ENCODE results near the gene RAE1. TPM values are rescaled to one million over a fixed set of nuclear protein-coding genes. Genes with fewer than 3 reads are reported as not detected.

The RAE1 gene
- total and polyA plus RNA-seq, 9 donors = 13.9 to 46.1 (median 20.4) TPM

DNA sequence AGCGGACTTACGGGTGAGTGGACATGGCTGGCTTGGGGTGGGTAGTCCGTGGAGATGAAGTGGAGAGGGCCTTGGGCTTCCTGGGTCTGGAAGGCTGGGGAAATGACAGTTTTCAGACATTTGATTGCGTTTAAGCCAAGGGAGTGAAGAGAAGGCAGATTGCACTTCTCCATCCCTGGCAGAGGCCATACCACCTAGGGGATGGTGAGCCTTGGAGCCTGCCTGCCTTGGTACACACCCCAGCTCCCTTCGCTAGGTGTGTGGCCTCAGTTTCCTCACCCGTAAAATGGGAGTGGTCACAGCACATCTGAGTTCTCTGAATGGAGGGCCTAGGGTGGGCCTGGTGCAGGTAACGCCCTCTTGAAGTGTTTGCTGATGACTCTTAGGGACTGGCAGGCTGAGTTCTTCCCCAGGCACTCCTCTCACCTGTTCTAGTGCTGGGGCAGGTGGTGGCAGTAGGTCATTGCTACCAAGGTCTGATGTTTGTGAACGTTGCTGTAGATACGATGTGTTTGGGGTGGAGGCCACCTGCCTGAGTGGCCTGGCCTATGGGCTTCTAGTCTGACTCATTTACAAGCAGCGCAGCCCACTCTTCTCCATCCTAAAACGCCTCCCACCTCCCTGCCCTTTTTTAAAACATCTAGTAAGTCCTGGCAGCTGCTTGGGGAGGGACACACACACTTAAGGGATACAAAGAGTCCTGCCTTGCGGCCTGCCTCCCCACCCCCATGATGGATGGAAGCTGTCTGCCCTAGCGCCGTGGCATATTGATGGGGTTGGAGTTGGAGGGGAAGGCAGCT is 42.5 kb downstream of the RAE1 start:
- Histone ChIP-seq H3K27ac (peak overlapping the region in 1 of 2 donors; percentile 37), H3K27me3 (no peaks in the 10 kb centered on the region)

DNA sequence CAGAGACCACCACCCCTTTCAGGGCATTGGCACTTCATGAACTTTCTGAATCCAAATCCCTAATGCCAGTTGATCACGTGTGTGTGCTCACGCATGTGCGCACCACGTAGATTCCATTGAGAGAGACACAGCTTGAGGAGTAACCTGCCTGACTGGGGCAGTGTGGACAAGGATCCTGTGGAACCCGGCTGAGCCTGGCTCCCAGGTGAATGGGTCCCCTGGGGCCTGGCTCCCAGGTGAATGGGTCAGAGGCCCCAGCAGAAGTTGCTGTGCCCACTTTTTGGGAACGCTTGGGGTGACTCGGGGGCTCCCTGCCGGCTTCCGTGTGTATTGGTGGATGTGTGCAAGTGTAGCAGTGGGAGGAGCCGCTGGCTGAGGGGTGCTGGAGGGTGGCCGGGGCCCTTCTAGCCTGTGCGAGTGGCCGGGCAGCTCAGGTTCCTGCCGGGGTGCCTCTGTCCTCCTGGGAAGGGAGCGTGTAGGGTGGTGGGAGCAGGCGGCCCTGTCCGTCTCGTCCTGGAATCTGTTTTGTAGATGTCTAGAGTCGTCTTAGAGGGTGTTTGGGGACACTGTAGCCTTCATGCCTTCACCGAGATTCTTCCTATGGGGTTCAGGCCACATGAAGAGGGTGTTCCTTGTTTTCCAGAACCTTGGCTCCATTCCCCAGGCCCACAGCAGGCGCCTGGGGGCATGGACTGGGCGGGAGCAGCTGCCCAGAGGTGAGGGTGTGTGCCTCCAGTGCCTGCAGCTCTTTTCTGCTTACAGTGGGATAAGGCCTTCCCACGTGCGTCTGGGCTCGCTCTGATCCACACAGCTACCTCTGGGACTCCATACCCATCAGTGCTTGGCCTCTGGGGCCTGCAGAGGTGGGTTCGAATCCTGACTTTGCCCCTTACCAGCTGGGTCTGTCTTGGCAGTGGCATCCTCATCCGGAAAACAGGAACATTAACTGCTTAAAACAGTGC is 43.3 kb downstream of the RAE1 start:
- H3K36me3 ChIP-seq = no peaks in the 10 kb centered on the region
- peak overlapping the region; percentile 7 to 70 for H3K27ac ChIP-seq
- H3K27me3 ChIP-seq = no peaks in the 10 kb centered on the region
- WGBS, 3 donors = 47 to 61% (median 55%) methylated on average over 25 to 27 of the region's 27 CpGs
- DNase-seq = peak in 3 of 5 donors; percentile 41 to 50 (median 49)
- H3K9me3 ChIP-seq = no peaks in the 10 kb centered on the region
- peak overlapping the region; percentile 13 for H3K4me3 ChIP-seq
- peaks cover 45% of the 10 kb centered on the region for H3K4me1 ChIP-seq (ENCODE audit: insufficient read depth)
- TF ChIP-seq CTCF (IDR thresholded peaks at IDR 0.05) = no peak
- no peak for TF ChIP-seq POLR2A (IDR thresholded peaks at IDR 0.05)
- no peak for TF ChIP-seq EP300 (IDR thresholded peaks at IDR 0.05)
- intact Hi-C loops (cut with DNase I) = loop anchor here in 2 of 4 donors (1.0 to 10.0 kb wide), 2 partner anchors 43 to 200 kb away; no protein-coding TSS in a partner anchor

More for the DNA sequence above, 42.5 kb downstream of the RAE1 start:
- no peaks in the 10 kb centered on the region for H3K36me3 ChIP-seq
- peak in 4 of 5 donors; percentile 19 to 50 (median 36) for DNase-seq
- 70 to 80% (median 78%) methylated on average over 14 of the region's 14 CpGs for WGBS, 3 donors
- H3K4me3 ChIP-seq = peak overlapping the region; percentile 85
- no peaks in the 10 kb centered on the region for H3K9me3 ChIP-seq
- TF ChIP-seq EP300 (IDR thresholded peaks at IDR 0.05) (no peak), POLR2A (IDR thresholded peaks at IDR 0.05) (no peak), CTCF (IDR thresholded peaks at IDR 0.05) (no peak)
- intact Hi-C loops (cut with DNase I) = loop anchor here in 2 of 4 donors (1.0 to 10.0 kb wide), 2 partner anchors 44 to 201 kb away; no protein-coding TSS in a partner anchor
- peaks cover 37% of the 10 kb centered on the region for H3K4me1 ChIP-seq (ENCODE audit: insufficient read depth)

DNA sequence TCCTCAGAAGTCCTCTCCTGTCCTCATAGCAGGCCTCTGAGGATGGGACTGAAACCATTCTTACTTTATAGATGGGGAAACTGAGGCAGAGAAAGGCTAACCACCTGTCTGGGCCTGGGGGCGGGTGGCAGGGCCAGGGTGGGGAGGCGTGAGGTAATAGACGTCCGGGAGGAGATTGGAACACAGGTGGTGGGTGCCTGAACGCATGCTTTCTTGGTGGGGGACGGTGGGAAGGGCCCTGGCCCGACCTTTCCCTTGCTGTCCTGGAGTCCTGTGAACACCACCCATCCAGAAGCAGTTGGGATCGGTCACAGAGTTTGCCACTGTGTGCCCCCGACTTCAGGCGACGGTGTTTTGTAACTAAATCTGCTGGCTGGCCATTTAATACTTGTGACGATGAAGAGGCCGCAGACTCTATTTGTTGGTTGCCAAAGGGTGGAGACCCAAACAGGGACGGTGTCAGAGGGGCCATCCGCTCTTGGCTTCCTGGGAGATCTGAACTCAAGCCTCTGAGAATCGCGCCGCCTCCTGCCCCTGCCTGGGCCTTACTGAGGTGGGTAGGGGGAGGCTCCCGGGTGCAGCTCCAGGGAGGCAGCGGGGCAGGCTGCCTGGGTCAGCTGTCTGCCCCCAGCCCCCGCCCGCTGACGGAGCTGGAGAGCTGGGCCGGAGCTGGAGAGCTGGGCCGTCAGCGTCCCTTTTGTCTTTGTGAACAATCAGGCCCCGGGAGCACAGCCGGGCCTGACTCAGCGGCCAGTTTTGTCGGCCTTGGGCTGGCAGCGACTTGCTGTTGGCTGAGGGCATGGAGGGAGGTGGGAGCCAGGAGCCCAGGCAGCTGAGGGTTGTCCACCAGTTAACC is 44.3 kb downstream of the RAE1 start:
- H3K4me3 ChIP-seq = no peak overlapping the region
- intact Hi-C loops (cut with DNase I) = loop anchor here in 1 of 4 donors (10.0 kb wide), 1 partner anchor 199 kb away; no protein-coding TSS in a partner anchor
- no peak for TF ChIP-seq CTCF (IDR thresholded peaks at IDR 0.05)

More for the DNA sequence above, 44.3 kb downstream of the RAE1 start:
- Histone ChIP-seq H3K36me3 (no peaks in the 10 kb centered on the region), H3K27ac (peak overlapping the region; percentile 6 to 70), H3K4me1 (ENCODE audit: insufficient read depth) (peaks cover 47% of the 10 kb centered on the region), H3K27me3 (no peaks in the 10 kb centered on the region), H3K9me3 (no peaks in the 10 kb centered on the region)
- WGBS, 3 donors = 31 to 39% (median 35%) methylated on average over 31 of the region's 31 CpGs
- DNase-seq = peak; percentile 64 to 83 (median 76)
